ENCODE results near the gene OPCML. TPM values are rescaled to one million over a fixed set of nuclear protein-coding genes. Genes with fewer than 3 reads are reported as not detected.

The OPCML gene
- total RNA-seq, 1 donor from 2014 or later, result 4.6 TPM

GRCh38 chr11:133214646-133215045 lies 317.7 kb downstream of the OPCML start:
- no peak for TF ChIP-seq CTCF (conservative IDR thresholded peaks at IDR 0.05)
- no peaks in the 10 kb centered on the region for H3K36me3 Mint-ChIP-seq
- H3K9me3 Mint-ChIP-seq, result no peaks in the 10 kb centered on the region
- H3K4me1 Mint-ChIP-seq (ENCODE audit: unreplicated experiment), result no peaks in the 10 kb centered on the region
- H3K27ac Mint-ChIP-seq, result no peak overlapping the region
- DNase-seq (ENCODE audit: extremely low spot score, unreplicated experiment), result no peak
- H3K4me3 Mint-ChIP-seq, result no peak overlapping the region
- peaks cover 20% of the 10 kb centered on the region for H3K27me3 Mint-ChIP-seq

DNA sequence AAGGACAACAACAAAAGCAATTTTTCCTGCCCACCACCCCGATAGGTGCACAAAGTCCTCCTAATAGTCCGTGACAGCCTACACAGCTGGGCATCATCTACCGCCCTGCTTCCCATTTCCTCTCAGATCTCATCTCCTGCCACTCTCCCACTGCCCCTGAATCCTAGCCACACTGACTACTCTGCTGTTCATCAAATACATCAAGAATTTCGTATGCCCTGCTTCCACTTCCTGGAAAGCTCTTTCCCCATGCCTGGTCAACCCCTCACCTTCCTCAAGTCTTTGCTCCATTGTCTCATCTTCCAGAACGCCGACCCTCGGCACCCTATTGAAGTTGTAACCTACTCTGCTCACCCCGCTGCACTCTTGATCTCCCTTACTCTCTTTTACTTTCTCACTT lies 320.1 kb downstream of the OPCML start:
- Mint-ChIP-seq H3K9me3 (no peaks in the 10 kb centered on the region), H3K4me1 (ENCODE audit: unreplicated experiment) (no peaks in the 10 kb centered on the region), H3K4me3 (no peak overlapping the region), H3K27ac (no peak overlapping the region), H3K36me3 (no peaks in the 10 kb centered on the region), H3K27me3 (peaks cover 30% of the 10 kb centered on the region)
- DNase-seq (ENCODE audit: extremely low spot score, unreplicated experiment), result no peak
- no peak for TF ChIP-seq CTCF (conservative IDR thresholded peaks at IDR 0.05)

- no peak for TF ChIP-seq CTCF (conservative IDR thresholded peaks at IDR 0.05)
- Mint-ChIP-seq H3K27me3 (peaks cover 25% of the 10 kb centered on the region), H3K36me3 (no peaks in the 10 kb centered on the region), H3K9me3 (no peaks in the 10 kb centered on the region), H3K4me1 (ENCODE audit: unreplicated experiment) (no peaks in the 10 kb centered on the region), H3K4me3 (no peak overlapping the region), H3K27ac (no peak overlapping the region)
- DNase-seq (ENCODE audit: extremely low spot score, unreplicated experiment), result no peak
These were observed 324.3 kb downstream of the OPCML start for GRCh38 chr11:133207995-133208394.

DNA sequence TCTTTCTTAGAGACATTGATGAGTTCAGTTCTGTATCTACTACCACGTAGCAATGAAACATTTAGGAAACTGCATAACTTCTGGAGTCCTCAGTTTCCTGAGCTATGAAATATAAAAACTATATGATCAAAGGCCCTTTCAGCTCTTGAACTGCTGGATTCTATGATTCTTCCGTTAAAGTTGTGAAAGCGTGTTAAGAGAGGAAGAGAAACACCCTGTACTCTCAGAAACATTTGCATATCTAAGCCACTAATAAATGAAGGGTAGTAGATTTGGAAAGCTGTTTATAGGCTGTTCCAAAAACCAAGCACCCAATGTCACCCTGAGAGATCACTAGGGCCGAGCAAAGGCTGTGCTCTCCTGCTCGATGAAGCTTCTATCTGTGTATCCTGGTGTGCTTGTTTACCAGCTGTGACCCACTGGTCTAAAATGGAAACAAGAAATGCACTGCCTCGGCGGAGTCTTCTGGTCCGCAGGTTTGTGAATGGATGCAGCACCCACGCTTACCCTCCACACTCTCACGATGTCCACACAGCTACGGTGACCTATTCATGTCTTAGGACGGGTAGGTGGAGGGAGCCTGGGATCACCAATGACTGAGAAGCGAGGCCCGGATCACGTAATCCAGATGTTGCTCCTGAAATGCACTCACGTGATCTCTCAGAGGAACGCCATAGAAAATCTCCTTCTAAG lies 325.8 kb downstream of the OPCML start:
- Mint-ChIP-seq H3K4me3 (no peak overlapping the region), H3K9me3 (no peaks in the 10 kb centered on the region), H3K4me1 (ENCODE audit: unreplicated experiment) (no peaks in the 10 kb centered on the region), H3K27ac (no peak overlapping the region), H3K27me3 (peaks cover 14% of the 10 kb centered on the region), H3K36me3 (no peaks in the 10 kb centered on the region)
- no peak for DNase-seq (ENCODE audit: extremely low spot score, unreplicated experiment)
- TF ChIP-seq CTCF (conservative IDR thresholded peaks at IDR 0.05), result no peak

DNA sequence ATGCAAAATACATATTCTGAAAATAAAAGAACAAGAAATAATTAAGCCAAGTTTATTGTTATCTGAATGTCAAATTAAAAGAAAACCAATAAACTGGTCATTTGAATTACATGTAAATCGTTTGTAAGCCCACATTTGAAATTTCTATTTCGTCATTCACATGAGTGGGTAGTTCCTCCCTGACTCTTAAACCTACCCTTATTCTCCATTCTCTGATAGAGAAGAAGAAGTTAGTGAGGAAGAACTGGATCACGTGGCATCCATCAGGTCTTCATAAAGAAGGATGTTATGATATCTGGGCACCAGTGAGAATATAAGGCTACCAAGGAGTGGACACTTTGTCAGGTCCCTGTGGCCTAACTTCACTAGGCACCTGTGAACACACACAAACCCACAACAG lies 328.1 kb downstream of the OPCML start:
- Mint-ChIP-seq H3K4me3 (no peak overlapping the region), H3K27me3 (peaks cover 15% of the 10 kb centered on the region), H3K4me1 (ENCODE audit: unreplicated experiment) (no peaks in the 10 kb centered on the region), H3K36me3 (no peaks in the 10 kb centered on the region), H3K27ac (no peak overlapping the region), H3K9me3 (no peaks in the 10 kb centered on the region)
- no peak for DNase-seq (ENCODE audit: extremely low spot score, unreplicated experiment)
- no peak for TF ChIP-seq CTCF (conservative IDR thresholded peaks at IDR 0.05)

All from type B pancreatic cell (in vitro differentiated cells).